Measurements from ENCODE around the gene RLBP1. TPM values are rescaled to one million over a fixed set of nuclear protein-coding genes. Genes with fewer than 3 reads are reported as not detected.

RLBP1 gene
- total and polyA plus RNA-seq, 2 experiments from 2014 or later = not detected

DNA sequence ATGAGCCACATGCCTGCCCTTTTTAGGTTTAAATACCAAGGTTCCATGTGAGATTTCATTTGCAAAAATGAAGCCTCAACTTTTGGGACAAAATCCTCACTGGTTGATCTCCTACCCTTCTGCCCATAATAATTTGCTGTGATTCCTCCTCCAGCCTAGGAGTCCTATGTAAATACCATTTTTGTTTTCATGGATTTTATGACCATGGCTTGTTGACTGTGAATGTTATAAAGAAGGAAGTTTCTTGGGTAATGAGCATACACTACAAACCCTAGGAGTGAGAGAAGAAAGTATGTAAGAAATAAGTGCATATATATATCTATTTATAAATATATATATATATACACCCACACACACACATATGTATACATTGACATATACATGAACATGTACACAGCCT lies 13.1 kb downstream of the RLBP1 start (continued):
- TF ChIP-seq, protein P1, sequence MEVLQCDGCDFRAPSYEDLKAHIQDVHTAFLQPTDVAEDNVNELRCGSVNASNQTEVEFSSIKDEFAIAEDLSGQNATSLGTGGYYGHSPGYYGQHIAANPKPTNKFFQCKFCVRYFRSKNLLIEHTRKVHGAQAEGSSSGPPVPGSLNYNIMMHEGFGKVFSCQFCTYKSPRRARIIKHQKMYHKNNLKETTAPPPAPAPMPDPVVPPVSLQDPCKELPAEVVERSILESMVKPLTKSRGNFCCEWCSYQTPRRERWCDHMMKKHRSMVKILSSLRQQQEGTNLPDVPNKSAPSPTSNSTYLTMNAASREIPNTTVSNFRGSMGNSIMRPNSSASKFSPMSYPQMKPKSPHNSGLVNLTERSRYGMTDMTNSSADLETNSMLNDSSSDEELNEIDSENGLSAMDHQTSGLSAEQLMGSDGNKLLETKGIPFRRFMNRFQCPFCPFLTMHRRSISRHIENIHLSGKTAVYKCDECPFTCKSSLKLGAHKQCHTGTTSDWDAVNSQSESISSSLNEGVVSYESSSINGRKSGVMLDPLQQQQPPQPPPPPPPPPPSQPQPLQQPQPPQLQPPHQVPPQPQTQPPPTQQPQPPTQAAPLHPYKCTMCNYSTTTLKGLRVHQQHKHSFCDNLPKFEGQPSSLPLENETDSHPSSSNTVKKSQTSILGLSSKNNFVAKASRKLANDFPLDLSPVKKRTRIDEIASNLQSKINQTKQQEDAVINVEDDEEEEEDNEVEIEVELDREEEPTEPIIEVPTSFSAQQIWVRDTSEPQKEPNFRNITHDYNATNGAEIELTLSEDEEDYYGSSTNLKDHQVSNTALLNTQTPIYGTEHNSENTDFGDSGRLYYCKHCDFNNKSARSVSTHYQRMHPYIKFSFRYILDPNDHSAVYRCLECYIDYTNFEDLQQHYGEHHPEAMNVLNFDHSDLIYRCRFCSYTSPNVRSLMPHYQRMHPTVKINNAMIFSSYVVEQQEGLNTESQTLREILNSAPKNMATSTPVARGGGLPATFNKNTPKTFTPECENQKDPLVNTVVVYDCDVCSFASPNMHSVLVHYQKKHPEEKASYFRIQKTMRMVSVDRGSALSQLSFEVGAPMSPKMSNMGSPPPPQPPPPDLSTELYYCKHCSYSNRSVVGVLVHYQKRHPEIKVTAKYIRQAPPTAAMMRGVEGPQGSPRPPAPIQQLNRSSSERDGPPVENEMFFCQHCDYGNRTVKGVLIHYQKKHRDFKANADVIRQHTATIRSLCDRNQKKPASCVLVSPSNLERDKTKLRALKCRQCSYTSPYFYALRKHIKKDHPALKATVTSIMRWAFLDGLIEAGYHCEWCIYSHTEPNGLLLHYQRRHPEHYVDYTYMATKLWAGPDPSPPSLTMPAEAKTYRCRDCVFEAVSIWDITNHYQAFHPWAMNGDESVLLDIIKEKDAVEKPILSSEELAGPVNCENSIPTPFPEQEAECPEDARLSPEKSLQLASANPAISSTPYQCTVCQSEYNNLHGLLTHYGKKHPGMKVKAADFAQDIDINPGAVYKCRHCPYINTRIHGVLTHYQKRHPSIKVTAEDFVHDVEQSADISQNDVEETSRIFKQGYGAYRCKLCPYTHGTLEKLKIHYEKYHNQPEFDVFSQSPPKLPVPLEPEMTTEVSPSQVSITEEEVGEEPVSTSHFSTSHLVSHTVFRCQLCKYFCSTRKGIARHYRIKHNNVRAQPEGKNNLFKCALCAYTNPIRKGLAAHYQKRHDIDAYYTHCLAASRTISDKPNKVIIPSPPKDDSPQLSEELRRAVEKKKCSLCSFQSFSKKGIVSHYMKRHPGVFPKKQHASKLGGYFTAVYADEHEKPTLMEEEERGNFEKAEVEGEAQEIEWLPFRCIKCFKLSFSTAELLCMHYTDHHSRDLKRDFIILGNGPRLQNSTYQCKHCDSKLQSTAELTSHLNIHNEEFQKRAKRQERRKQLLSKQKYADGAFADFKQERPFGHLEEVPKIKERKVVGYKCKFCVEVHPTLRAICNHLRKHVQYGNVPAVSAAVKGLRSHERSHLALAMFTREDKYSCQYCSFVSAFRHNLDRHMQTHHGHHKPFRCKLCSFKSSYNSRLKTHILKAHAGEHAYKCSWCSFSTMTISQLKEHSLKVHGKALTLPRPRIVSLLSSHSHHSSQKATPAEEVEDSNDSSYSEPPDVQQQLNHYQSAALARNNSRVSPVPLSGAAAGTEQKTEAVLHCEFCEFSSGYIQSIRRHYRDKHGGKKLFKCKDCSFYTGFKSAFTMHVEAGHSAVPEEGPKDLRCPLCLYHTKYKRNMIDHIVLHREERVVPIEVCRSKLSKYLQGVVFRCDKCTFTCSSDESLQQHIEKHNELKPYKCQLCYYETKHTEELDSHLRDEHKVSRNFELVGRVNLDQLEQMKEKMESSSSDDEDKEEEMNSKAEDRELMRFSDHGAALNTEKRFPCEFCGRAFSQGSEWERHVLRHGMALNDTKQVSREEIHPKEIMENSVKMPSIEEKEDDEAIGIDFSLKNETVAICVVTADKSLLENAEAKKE (CRISPR knock-in tag; IDR thresholded peaks at IDR 0.05) = no peak
- TF ChIP-seq EZH2phosphoT487 (IDR thresholded peaks at IDR 0.05; ENCODE audit: unreplicated experiment) (no peak), POLR2AphosphoS5 (IDR thresholded peaks at IDR 0.05; ENCODE audit: low read depth) (no peak), ZNF114 (CRISPR knock-in tag; IDR thresholded peaks at IDR 0.05) (no peak), EZH2 (IDR thresholded peaks at IDR 0.05; ENCODE audit: low read depth, unreplicated experiment) (no peak)
- TF ChIP-seq, protein P2, sequence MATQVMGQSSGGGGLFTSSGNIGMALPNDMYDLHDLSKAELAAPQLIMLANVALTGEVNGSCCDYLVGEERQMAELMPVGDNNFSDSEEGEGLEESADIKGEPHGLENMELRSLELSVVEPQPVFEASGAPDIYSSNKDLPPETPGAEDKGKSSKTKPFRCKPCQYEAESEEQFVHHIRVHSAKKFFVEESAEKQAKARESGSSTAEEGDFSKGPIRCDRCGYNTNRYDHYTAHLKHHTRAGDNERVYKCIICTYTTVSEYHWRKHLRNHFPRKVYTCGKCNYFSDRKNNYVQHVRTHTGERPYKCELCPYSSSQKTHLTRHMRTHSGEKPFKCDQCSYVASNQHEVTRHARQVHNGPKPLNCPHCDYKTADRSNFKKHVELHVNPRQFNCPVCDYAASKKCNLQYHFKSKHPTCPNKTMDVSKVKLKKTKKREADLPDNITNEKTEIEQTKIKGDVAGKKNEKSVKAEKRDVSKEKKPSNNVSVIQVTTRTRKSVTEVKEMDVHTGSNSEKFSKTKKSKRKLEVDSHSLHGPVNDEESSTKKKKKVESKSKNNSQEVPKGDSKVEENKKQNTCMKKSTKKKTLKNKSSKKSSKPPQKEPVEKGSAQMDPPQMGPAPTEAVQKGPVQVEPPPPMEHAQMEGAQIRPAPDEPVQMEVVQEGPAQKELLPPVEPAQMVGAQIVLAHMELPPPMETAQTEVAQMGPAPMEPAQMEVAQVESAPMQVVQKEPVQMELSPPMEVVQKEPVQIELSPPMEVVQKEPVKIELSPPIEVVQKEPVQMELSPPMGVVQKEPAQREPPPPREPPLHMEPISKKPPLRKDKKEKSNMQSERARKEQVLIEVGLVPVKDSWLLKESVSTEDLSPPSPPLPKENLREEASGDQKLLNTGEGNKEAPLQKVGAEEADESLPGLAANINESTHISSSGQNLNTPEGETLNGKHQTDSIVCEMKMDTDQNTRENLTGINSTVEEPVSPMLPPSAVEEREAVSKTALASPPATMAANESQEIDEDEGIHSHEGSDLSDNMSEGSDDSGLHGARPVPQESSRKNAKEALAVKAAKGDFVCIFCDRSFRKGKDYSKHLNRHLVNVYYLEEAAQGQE (IDR thresholded peaks at IDR 0.05; ENCODE audit: unreplicated experiment) = no peak

DNA sequence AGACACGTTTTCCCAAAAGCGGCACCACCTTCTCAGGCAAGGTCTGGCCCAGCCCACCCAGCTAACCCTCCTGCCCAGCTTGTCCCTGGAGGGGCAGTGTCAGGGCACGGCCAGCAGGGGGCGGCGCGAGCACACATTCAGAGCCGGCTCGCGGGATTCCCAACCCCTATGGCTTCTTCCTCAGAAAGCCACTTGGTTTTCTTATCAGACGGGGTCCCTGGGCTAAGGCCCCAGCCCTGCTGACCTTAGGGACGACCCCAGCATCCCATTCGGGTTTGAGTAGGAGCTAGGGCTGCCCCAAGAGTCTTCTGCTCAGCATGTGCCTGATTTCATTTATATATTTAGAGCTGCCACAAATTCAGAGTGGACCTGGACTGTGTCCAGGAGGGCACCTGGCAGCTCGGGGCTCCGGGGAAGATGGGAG lies 14.5 kb downstream of the RLBP1 start:
- Mint-ChIP-seq H3K27ac (no peak overlapping the region), H3K4me1 (peaks cover 9% of the 10 kb centered on the region), H3K27me3 (ENCODE audit: insufficient read depth, low read depth, poor library complexity) (peaks cover 13% of the 10 kb centered on the region), H3K36me3 (ENCODE audit: low read depth) (no peaks in the 10 kb centered on the region), H3K4me3 (no peak overlapping the region), H3K9me3 (no peaks in the 10 kb centered on the region)
- ATAC-seq = peak; percentile 99
- DNase-seq (ENCODE audit: low spot score) = peak; percentile 90
- Histone ChIP-seq H3K36me3 (ENCODE audit: insufficient read depth) (no peaks in the 10 kb centered on the region), H4K20me1 (replicated peaks; ENCODE audit: insufficient read depth) (no peaks in the 10 kb centered on the region), H3K27me3 (ENCODE audit: insufficient read depth) (no peaks in the 10 kb centered on the region), H3K4me1 (ENCODE audit: insufficient read depth) (peaks cover 8% of the 10 kb centered on the region), H3K79me2 (replicated peaks; ENCODE audit: insufficient read depth) (no peaks in the 10 kb centered on the region), H2AFZ (0 out of 2 replicates have a peak overlapping the region, but pooled peaks have one; percentile 84), H3F3A (replicated peaks; ENCODE audit: low read depth) (no peaks in the 10 kb centered on the region), H3K4me2 (no peak overlapping the region), H3K27ac (ENCODE audit: low read depth) (no peak overlapping the region), H3K4me3 (no peak overlapping the region), H3K9me2 (ENCODE audit: insufficient read depth) (no peaks in the 10 kb centered on the region)
- TF ChIP-seq ZNF114 (CRISPR knock-in tag; IDR thresholded peaks at IDR 0.05) = no peak
- TF ChIP-seq, protein P3, sequence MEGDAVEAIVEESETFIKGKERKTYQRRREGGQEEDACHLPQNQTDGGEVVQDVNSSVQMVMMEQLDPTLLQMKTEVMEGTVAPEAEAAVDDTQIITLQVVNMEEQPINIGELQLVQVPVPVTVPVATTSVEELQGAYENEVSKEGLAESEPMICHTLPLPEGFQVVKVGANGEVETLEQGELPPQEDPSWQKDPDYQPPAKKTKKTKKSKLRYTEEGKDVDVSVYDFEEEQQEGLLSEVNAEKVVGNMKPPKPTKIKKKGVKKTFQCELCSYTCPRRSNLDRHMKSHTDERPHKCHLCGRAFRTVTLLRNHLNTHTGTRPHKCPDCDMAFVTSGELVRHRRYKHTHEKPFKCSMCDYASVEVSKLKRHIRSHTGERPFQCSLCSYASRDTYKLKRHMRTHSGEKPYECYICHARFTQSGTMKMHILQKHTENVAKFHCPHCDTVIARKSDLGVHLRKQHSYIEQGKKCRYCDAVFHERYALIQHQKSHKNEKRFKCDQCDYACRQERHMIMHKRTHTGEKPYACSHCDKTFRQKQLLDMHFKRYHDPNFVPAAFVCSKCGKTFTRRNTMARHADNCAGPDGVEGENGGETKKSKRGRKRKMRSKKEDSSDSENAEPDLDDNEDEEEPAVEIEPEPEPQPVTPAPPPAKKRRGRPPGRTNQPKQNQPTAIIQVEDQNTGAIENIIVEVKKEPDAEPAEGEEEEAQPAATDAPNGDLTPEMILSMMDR (conservative IDR thresholded peaks at IDR 0.05; ENCODE audit: low read depth in 2 of 2) = peak; percentile 93 to 98
